CD4-positive, alpha-beta T cell (primary cell): ENCODE results near the gene CHST15. TPM values are rescaled to one million over a fixed set of nuclear protein-coding genes. Genes with fewer than 3 reads are reported as not detected.

Experiments
- ATAC-seq: fragments of 200-7000 bp; cut with Tn5 transposase; one replicate; pipeline ENCODE4 v1.10.0; 2022; ENCODE audit warnings: mild to moderate bottlenecking; ENCODE audit not compliant: poor library complexity
- CTCF ChIA-PET: fragments of 350-600 bp; sonication (Branson Sonifier 250); formaldehyde crosslinking; loops from one replicate; lab custom pipeline; 2021; ENCODE audit warnings: antibody characterized with exemption, inconsistent platforms; lab: Charles Lee
- POLR2A ChIA-PET: fragments of 350-600 bp; sonication (Branson Sonifier 250); formaldehyde crosslinking; loops from one replicate; lab custom pipeline; 2021; ENCODE audit warnings: antibody characterized with exemption, inconsistent platforms; lab: Charles Lee
- DNase-seq, 14 experiments: peaks; one replicate each; pipeline ENCODE4 v3.0.0-alpha.2; 2013 to 2020; ENCODE audit warnings: mixed read lengths in 2 of 14
- H3K27ac ChIP-seq, 2 donors: one replicate each; pipeline versions ENCODE4 v1.5.1 to v1.7.0; 2013; ENCODE audit warnings: low read length in 2 of 2, low read depth in 1 of 2, mild to moderate bottlenecking in 1 of 2
- H3K27me3 ChIP-seq, 2 experiments: 1 replicate in 1 of 2; 2 replicates in 1 of 2; pipeline versions ENCODE4 v1.6.1 to v1.7.0; 2013; ENCODE audit warnings: low read length in 2 of 2, control low read depth in 1 of 2, mild to moderate bottlenecking in 1 of 2, moderate library complexity in 1 of 2; ENCODE audit not compliant: insufficient read depth in 2 of 2, control insufficient read depth in 1 of 2
- H3K36me3 ChIP-seq: one replicate; pipeline ENCODE4 v1.6.1; 2013; ENCODE audit warnings: low read length, control low read depth; ENCODE audit not compliant: insufficient read depth
- H3K4me1 ChIP-seq: one replicate; pipeline ENCODE4 v1.6.1; 2013; ENCODE audit warnings: low read length, control low read depth; ENCODE audit not compliant: insufficient read depth
- H3K4me3 ChIP-seq: one replicate; pipeline ENCODE4 v1.5.1; 2013; ENCODE audit warnings: mild to moderate bottlenecking, low read length, moderate library complexity
- H3K9me3 ChIP-seq, 2 experiments: 1 replicate in 1 of 2; 2 replicates in 1 of 2; pipeline versions ENCODE4 v1.6.1 to v1.7.0; 2013; ENCODE audit warnings: low read length in 2 of 2, mild to moderate bottlenecking in 2 of 2, control low read depth in 1 of 2, moderate library complexity in 1 of 2; ENCODE audit not compliant: control insufficient read depth in 1 of 2, insufficient read depth in 1 of 2
- H3K27ac Mint-ChIP-seq: one replicate; pipeline ENCODE4 v1.8.0; 2020; ENCODE audit warnings: mixed read lengths
- H3K27me3 Mint-ChIP-seq: one replicate; pipeline ENCODE4 v1.8.0; 2021; ENCODE audit warnings: mixed read lengths
- H3K36me3 Mint-ChIP-seq: one replicate; pipeline ENCODE4 v1.8.0; 2021; ENCODE audit warnings: low read depth, mixed read lengths
- H3K4me1 Mint-ChIP-seq: one replicate; pipeline ENCODE4 v1.8.0; 2021; ENCODE audit warnings: low read depth, mixed read lengths
- H3K4me3 Mint-ChIP-seq: one replicate; pipeline ENCODE4 v1.8.0; 2020; ENCODE audit warnings: mild to moderate bottlenecking, mixed read lengths
- H3K9me3 Mint-ChIP-seq: one replicate; pipeline ENCODE4 v1.8.0; 2020; ENCODE audit warnings: mixed read lengths
- intact Hi-C, 2 experiments: fragments of 100-400 bp; cut with DNase I in 1 of 2; cut with micrococcal nuclease in 1 of 2; formaldehyde crosslinking; loops; one replicate each; pipeline versions ENCODE4 v1.15.1 to v1.9.0; 2023 to 2025; cut with DNase I, micrococcal nuclease
- total RNA-seq, 174 experiments: library from RNA in 2 of 174; stranded (reverse) in 2 of 174; gene quantifications; one replicate each; pipeline ENCODE4 v1.2.3 and lab custom pipeline; 2021 to 2026
- TF ChIP-seq, protein P1 (sequence below): fragments of 200-600 bp; IDR thresholded peaks from one replicate; pipeline ENCODE4 v1.8.0; 2022; ENCODE audit warnings: antibody characterized with exemption, mild to moderate bottlenecking

Gene CHST15
- total RNA-seq, 2 experiments from 2014 or later, result 0.42 to 0.52 TPM

DNA sequence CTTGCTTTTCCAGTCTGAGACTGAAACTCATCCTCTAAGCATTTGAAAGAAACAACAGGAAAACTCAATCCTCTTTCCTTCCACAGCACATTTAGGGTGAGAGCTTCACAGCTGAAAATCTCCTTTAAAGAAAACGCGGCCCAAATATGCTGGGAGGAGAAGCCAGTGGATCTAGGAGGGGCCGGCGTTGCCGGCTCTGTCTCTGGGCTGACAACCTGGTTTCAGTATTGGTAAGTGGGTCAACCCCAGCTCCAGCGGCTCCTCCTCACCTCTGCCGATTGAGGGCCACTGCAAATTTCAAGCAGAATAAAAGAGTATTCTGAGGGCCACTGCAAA, 126.5 kb downstream of the CHST15 start:
- CTCF ChIA-PET, result no interaction called here
- intact Hi-C loops, result loop anchor here (5.0 kb wide), 2 partner anchors 390 to 835 kb away; no protein-coding TSS in a partner anchor

GRCh38 chr10:123965973-123966895, 127.2 kb downstream of the CHST15 start:
- Histone ChIP-seq H3K27me3 (peaks cover 30 to 49% of the 10 kb centered on the region in 2 experiments), H3K9me3 (no peaks in the 10 kb centered on the region), H3K27ac (no peak overlapping the region), H3K4me1 (peaks cover 3% of the 10 kb centered on the region), H3K4me3 (no peak overlapping the region), H3K36me3 (no peaks in the 10 kb centered on the region)
- intact Hi-C loops, result loop anchor here (5.0 kb wide), 2 partner anchors 389 to 834 kb away; no protein-coding TSS in a partner anchor
- no peaks in the 10 kb centered on the region for H3K36me3 Mint-ChIP-seq
- H3K27ac Mint-ChIP-seq, result no peak overlapping the region
- DNase-seq (no peak), ATAC-seq (no peak)
- H3K4me3 Mint-ChIP-seq, result no peak overlapping the region
- TF ChIP-seq, protein P1, sequence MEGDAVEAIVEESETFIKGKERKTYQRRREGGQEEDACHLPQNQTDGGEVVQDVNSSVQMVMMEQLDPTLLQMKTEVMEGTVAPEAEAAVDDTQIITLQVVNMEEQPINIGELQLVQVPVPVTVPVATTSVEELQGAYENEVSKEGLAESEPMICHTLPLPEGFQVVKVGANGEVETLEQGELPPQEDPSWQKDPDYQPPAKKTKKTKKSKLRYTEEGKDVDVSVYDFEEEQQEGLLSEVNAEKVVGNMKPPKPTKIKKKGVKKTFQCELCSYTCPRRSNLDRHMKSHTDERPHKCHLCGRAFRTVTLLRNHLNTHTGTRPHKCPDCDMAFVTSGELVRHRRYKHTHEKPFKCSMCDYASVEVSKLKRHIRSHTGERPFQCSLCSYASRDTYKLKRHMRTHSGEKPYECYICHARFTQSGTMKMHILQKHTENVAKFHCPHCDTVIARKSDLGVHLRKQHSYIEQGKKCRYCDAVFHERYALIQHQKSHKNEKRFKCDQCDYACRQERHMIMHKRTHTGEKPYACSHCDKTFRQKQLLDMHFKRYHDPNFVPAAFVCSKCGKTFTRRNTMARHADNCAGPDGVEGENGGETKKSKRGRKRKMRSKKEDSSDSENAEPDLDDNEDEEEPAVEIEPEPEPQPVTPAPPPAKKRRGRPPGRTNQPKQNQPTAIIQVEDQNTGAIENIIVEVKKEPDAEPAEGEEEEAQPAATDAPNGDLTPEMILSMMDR, result no peak
- CTCF ChIA-PET, result interaction anchor here (0.5 kb wide), 1 partner anchor 1456 kb away, joined by 4 read pairs; no protein-coding TSS in a partner anchor
- no peaks in the 10 kb centered on the region for H3K9me3 Mint-ChIP-seq
- POLR2A ChIA-PET, result no interaction called here
- H3K4me1 Mint-ChIP-seq, result no peaks in the 10 kb centered on the region
- peaks cover 74% of the 10 kb centered on the region for H3K27me3 Mint-ChIP-seq

More for the DNA sequence above, 126.5 kb downstream of the CHST15 start:
- no peak overlapping the region for H3K27ac Mint-ChIP-seq
- Histone ChIP-seq H3K4me3 (no peak overlapping the region), H3K9me3 (no peaks in the 10 kb centered on the region), H3K4me1 (peaks cover 3% of the 10 kb centered on the region), H3K36me3 (no peaks in the 10 kb centered on the region), H3K27ac (no peak overlapping the region), H3K27me3 (peaks cover 36 to 55% of the 10 kb centered on the region in 2 experiments)
- no peak for DNase-seq
- H3K4me3 Mint-ChIP-seq, result no peak overlapping the region
- TF ChIP-seq, protein P1, result no peak
- no peaks in the 10 kb centered on the region for H3K36me3 Mint-ChIP-seq
- peaks cover 74% of the 10 kb centered on the region for H3K27me3 Mint-ChIP-seq
- no peaks in the 10 kb centered on the region for H3K9me3 Mint-ChIP-seq
- POLR2A ChIA-PET, result no interaction called here
- ATAC-seq, result no peak
- no peaks in the 10 kb centered on the region for H3K4me1 Mint-ChIP-seq

DNA sequence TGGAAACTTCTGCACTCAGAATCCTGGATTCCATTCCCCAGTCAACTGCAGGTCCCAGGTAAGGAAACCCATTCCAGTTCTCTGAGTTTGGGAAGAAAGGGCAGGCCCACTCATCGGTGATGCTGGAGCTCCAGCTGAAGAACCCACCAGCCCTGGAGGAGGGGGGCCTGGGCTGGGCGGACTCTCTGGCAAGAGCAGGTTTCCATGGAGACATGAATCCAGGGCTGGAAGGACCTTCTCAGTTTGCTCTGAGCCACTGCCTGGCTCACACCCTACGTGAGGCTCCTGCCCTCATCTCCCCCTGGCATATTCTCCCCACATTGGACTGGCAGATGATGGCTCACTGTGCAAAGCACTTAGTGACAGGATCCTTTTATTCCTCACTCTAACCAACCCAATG, 128.4 kb downstream of the CHST15 start:
- Mint-ChIP-seq H3K9me3 (no peaks in the 10 kb centered on the region), H3K36me3 (no peaks in the 10 kb centered on the region), H3K27ac (no peak overlapping the region), H3K4me1 (no peaks in the 10 kb centered on the region), H3K27me3 (peaks cover 64% of the 10 kb centered on the region), H3K4me3 (no peak overlapping the region)
- Histone ChIP-seq H3K9me3 (no peaks in the 10 kb centered on the region), H3K4me1 (peaks cover 3% of the 10 kb centered on the region), H3K4me3 (no peak overlapping the region), H3K36me3 (no peaks in the 10 kb centered on the region), H3K27ac (no peak overlapping the region), H3K27me3 (peaks cover 22 to 37% of the 10 kb centered on the region in 2 experiments)
- ChIA-PET CTCF (no interaction called here), POLR2A (no interaction called here)
- intact Hi-C loops, result loop anchor here (5.0 kb wide), 2 partner anchors 388 to 833 kb away; no protein-coding TSS in a partner anchor
- no peak for ATAC-seq
- TF ChIP-seq, protein P1, result no peak
- DNase-seq, result no peak
